ENCODE results near the gene ZSCAN10. TPM values are rescaled to one million over a fixed set of nuclear protein-coding genes. Genes with fewer than 3 reads are reported as not detected.

Gene ZSCAN10
- total RNA-seq, 2 experiments from 2014 or later, result 0.36 to 0.56 TPM

DNA sequence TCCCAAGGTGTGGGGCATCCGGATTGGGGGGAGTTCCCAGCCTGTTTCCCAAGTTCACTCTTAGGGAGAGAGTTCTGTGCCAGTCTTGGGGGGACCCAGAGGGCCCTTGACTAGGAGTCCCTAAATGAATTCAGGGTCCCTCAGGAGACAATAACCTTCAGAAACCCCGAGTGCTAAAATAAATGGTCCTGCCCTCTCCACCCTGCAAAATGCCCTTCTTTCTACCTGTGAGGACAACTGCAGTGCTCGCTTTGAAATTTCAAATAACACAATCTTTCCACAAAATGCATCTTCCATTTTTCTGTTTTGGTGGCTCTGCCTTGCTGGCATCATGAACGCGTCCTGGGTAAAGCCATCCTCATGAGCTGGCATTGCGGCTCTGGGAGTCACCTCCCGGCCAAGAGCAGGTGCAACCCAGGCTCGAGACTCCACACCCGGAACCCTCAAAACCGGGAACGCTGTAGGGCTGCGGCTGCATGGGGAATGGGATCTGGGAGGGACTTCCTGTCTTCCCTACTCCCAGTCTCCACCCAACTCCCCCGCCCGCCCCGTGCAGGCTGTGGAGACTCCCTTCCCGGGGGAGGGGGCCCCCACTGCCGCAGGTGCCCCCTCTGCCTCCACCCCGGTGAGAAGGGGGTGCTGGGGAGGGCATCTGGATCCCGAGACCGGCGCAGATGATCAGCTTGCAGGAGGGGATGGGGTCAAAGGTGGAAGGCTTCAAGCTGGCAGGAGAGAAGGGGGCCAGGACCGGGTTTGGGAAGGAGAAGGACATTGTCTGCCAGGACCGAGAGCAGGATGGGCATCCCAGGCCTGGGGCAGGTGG lies 13.2 kb upstream of the ZSCAN10 start, which contains the start of gene ZNF205:
Gene ZNF205, plus strand, starts transcription at position 529 of the 823 bp plus-strand sequence. CDS start 845 bp downstream, outside the sequence.
- TF ChIP-seq, protein P1, sequence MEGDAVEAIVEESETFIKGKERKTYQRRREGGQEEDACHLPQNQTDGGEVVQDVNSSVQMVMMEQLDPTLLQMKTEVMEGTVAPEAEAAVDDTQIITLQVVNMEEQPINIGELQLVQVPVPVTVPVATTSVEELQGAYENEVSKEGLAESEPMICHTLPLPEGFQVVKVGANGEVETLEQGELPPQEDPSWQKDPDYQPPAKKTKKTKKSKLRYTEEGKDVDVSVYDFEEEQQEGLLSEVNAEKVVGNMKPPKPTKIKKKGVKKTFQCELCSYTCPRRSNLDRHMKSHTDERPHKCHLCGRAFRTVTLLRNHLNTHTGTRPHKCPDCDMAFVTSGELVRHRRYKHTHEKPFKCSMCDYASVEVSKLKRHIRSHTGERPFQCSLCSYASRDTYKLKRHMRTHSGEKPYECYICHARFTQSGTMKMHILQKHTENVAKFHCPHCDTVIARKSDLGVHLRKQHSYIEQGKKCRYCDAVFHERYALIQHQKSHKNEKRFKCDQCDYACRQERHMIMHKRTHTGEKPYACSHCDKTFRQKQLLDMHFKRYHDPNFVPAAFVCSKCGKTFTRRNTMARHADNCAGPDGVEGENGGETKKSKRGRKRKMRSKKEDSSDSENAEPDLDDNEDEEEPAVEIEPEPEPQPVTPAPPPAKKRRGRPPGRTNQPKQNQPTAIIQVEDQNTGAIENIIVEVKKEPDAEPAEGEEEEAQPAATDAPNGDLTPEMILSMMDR (IDR thresholded peaks at IDR 0.05), result no peak
- Histone ChIP-seq H3K4me3 (ENCODE audit: low read length) (no peak within 1 kb of the TSS), H3K27me3 (ENCODE audit: control insufficient read depth in 1 of 2, insufficient read depth in 2 of 2, low read length in 2 of 2) (no peaks in the 10 kb centered on the region), H3K36me3 (ENCODE audit: insufficient read depth, low read length) (no peaks in the 10 kb centered on the region), H3K27ac (ENCODE audit: low read depth in 1 of 2, low read length in 2 of 2) (no peak within 1 kb of the TSS), H3K9me3 (ENCODE audit: control insufficient read depth in 1 of 2, insufficient read depth in 1 of 2, low read length in 2 of 2) (no peaks in the 10 kb centered on the region), H3K4me1 (ENCODE audit: insufficient read depth, low read length) (peaks cover 3% of the 10 kb centered on the region)
- Mint-ChIP-seq H3K4me3 (no peak within 1 kb of the TSS), H3K4me1 (ENCODE audit: low read depth) (peaks cover 2% of the 10 kb centered on the region), H3K27ac (no peak within 1 kb of the TSS), H3K9me3 (no peaks in the 10 kb centered on the region), H3K36me3 (ENCODE audit: low read depth) (peaks cover 4% of the 10 kb centered on the region), H3K27me3 (no peaks in the 10 kb centered on the region)
- no peak for ATAC-seq (ENCODE audit: poor library complexity)
- no peak for DNase-seq
- intact Hi-C loops (cut with DNase I, micrococcal nuclease), result no loop called here
- POLR2A ChIA-PET, result interaction anchor here (1.3 to 2.3 kb wide), 2 partner anchors 10 to 54 kb away, joined by 3 to 8 read pairs; no protein-coding TSS in a partner anchor
- CTCF ChIA-PET, result interaction anchor here (1.3 kb wide), 1 partner anchor 17 kb away, joined by 3 read pairs; no protein-coding TSS in a partner anchor

DNA sequence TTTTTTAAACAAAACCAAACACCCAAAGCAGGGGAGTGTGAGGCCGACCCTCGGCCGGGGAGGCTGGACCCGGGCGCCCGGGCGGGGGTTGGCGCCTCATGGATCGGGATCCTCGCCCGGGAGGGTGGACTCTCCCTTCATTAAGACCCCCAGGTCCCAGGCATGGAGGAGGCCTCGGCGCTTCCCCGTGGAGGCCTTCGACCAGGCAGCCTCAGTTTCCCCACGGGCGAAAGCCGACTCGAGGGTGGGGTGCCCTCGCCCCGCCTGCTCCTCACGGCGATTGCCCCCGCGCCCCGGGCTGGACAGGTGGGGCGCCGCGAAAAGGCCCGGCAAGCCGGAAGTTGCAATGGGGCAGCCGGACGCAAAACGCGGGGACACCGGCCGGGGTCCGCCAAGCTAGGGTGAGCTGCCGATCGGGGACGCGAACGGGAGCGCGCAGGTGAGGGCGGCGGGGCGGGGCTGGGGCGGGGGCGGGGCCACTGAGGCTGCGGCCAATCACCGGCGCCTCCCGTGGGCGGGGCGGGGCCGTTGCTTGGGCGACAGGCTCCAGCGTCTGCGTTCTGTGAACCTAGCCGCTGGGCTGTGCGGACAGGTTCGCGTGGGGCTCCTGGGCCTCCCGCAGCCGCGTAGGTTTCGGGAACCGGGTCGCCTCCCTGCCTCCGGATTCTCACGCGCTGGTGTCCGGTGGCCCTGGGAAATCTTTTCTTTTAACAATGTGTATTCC lies 7.3 kb upstream of the ZSCAN10 start:
- intact Hi-C loops (cut with DNase I, micrococcal nuclease), result loop anchor here in 1 of 2 experiments (1.0 kb wide), 1 partner anchor 18 kb away; no protein-coding TSS in a partner anchor
- no peaks in the 10 kb centered on the region for H3K9me3 ChIP-seq (ENCODE audit: control insufficient read depth in 1 of 2, insufficient read depth in 1 of 2, low read length in 2 of 2)
- ATAC-seq (ENCODE audit: poor library complexity), result peak; percentile 85
- Mint-ChIP-seq H3K4me3 (peak overlapping the region; percentile 93), H3K9me3 (no peaks in the 10 kb centered on the region), H3K4me1 (ENCODE audit: low read depth) (peaks cover 42% of the 10 kb centered on the region), H3K36me3 (ENCODE audit: low read depth) (no peaks in the 10 kb centered on the region), H3K27me3 (no peaks in the 10 kb centered on the region), H3K27ac (peak overlapping the region; percentile 76)
- H3K27me3 ChIP-seq (ENCODE audit: control insufficient read depth in 1 of 2, insufficient read depth in 2 of 2, low read length in 2 of 2), result no peaks in the 10 kb centered on the region
- TF ChIP-seq, protein P1 (IDR thresholded peaks at IDR 0.05), result no peak
- H3K4me1 ChIP-seq (ENCODE audit: insufficient read depth, low read length), result peaks cover 27% of the 10 kb centered on the region
- H3K27ac ChIP-seq (ENCODE audit: low read depth in 1 of 2, low read length in 2 of 2), result peak overlapping the region; percentile 83 to 85
- ChIA-PET CTCF (interaction anchor here (1.0 to 3.5 kb wide), 2 partner anchors 23 to 47 kb away, joined by 3 to 28 read pairs; no protein-coding TSS in a partner anchor), POLR2A (interaction anchor here (0.6 to 2.5 kb wide), 10 partner anchors 17 to 102 kb away, joined by 3 to 16 read pairs (median 4); partner anchors contain the start of genes TNFRSF12A and ZNF213)
- DNase-seq, result peak; percentile 79 to 95 (median 87)
- peak overlapping the region; percentile 82 for H3K4me3 ChIP-seq (ENCODE audit: low read length)
- no peaks in the 10 kb centered on the region for H3K36me3 ChIP-seq (ENCODE audit: insufficient read depth, low read length)

DNA sequence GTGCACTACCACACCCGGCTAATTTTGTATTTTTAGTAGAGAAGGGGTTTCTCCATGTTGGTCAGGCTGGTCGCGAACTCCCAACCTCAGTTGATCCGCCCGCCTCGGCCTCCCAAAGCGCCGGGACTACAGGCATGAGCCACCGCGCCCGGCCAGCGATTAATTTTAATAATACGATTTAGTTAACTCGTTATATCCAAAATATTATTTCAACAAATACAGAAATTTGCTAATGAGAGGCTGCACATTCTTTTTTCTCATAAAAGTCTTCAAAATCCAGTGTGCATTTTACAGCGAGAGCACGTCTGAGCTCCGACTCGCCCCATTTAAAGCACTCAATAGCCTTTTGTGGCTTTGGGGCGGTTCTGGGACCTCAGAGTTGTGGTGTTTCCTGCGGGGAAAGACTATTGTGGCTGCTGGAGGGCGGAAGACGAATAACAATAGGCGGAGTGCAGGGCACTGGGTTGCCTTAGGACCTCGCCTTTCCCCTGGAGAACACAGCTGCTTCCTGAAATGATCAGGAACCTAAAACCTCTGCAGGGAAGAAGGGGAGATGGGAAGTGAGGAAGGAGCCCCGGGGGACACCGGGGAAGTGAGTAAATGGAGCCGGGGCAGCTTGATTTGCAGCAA lies 2.9 kb upstream of the ZSCAN10 start:
- ChIA-PET CTCF (interaction anchor here (0.6 to 3.5 kb wide), 5 partner anchors 24 to 57 kb away, joined by 3 to 22 read pairs (median 3); no protein-coding TSS in a partner anchor), POLR2A (interaction anchor here (0.7 to 9.3 kb wide), 13 partner anchors 11 to 61 kb away, joined by 3 to 91 read pairs (median 3); partner anchors contain the start of genes IL32, ZNF205 and ZNF213)
- H3K4me3 ChIP-seq (ENCODE audit: low read length), result peak overlapping the region; percentile 40
- no peaks in the 10 kb centered on the region for H3K9me3 Mint-ChIP-seq
- DNase-seq, result peak in 6 of 14 experiments; percentile 25 to 64 (median 49)
- no peak for ATAC-seq (ENCODE audit: poor library complexity)
- intact Hi-C loops (cut with DNase I, micrococcal nuclease), result loop anchor here in 1 of 2 experiments (2.0 kb wide), 2 partner anchors 33 to 43 kb away; partner anchors contain the start of gene ZNF213
- H3K36me3 ChIP-seq (ENCODE audit: insufficient read depth, low read length), result no peaks in the 10 kb centered on the region
- peaks cover 46% of the 10 kb centered on the region for H3K4me1 ChIP-seq (ENCODE audit: insufficient read depth, low read length)
- H3K27me3 Mint-ChIP-seq, result no peaks in the 10 kb centered on the region
- peak overlapping the region; percentile 13 to 68 for H3K27ac ChIP-seq (ENCODE audit: low read depth in 1 of 2, low read length in 2 of 2)
- H3K9me3 ChIP-seq (ENCODE audit: control insufficient read depth in 1 of 2, insufficient read depth in 1 of 2, low read length in 2 of 2), result no peaks in the 10 kb centered on the region
- no peaks in the 10 kb centered on the region for H3K27me3 ChIP-seq (ENCODE audit: control insufficient read depth in 1 of 2, insufficient read depth in 2 of 2, low read length in 2 of 2)
- H3K4me3 Mint-ChIP-seq, result peak overlapping the region; percentile 93
- no peaks in the 10 kb centered on the region for H3K36me3 Mint-ChIP-seq (ENCODE audit: low read depth)
- peak overlapping the region; percentile 74 for H3K27ac Mint-ChIP-seq
- TF ChIP-seq, protein P1 (IDR thresholded peaks at IDR 0.05), result no peak
- peaks cover 72% of the 10 kb centered on the region for H3K4me1 Mint-ChIP-seq (ENCODE audit: low read depth)
